HG03558 (cell line): Measurements from ENCODE around the gene NKAPL.
"Not testable (repeated sequence)": the region's sequence is repeated elsewhere in the genome, so short reads cannot be mapped to it uniquely, and the experiment has no call there.

Source experiments
- ATAC-seq: cut with Tn5 transposase; IDR thresholded peaks from one replicate; pipeline ENCODE4 v1.9.1; 2021; ENCODE audit warnings: moderate number of reproducible peaks; ENCODE audit not compliant: unreplicated experiment; ENCODE audit errors: extremely low read depth

Gene NKAPL

DNA sequence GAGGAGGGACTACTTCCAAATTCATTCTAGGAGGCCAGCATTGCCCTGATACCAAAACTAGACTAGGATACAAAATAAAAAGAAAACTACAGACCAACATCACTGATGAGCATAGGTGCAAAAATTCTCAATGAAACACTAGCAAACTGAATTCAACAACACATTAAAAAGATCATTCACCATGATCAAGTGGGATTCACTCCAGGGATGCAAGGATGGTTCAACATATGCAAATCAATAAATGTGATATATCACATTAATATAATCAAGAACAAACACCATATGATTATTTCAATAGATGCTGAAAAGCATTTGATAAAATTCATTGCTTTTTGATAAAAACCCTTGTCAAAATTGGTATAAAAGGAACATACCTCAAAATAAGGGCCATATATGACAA lies 32.5 kb downstream of the NKAPL start:
- no peak for ATAC-seq

- ATAC-seq, result no peak
Measured at GRCh38 chr6:28295326-28295725, 36.2 kb downstream of the NKAPL start.

DNA sequence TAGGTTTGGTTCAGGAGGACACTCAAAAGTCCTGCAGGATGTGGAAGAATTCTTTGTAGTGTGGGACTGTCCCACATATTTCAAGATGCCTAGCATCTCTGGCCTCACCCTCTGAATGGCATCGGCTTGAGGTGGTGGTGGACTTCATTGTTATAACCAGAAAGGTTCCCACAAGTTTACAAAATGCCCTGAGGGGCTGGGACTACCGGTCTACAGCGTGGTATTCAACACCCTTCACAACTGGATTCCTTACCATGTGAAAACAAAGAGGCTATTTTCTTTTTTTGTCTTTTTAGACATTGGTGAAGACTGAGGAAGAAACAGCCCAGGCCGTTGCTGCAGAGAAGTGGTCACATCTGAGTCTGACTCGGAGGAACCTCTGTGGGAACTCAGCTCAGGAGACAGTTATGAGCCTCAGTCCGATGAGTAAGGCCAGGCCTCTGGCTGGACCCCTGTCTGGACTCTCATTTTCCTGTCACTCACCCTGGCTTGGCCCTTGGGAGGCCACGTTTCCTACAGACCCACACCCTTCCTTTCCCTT lies 37.5 kb downstream of the NKAPL start:
- ATAC-seq, result no peak

DNA sequence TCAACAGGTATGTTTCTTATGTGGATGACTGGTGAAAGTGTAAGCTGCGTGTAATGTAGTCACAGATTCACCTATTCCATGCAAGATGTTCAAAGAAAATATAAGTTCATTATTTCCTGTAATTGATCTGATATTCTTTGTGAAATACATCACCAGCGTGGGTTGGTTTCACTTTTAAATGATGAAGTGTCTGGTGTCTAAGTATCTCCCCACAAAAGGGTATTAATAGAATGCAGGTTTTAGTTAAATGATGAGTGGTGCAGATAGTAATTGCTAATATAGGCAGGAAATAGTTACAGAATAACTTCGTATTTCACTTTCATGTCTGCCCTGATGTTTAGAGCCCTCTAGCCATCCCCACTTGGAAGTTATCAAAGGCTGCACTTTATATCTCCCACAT lies 44.5 kb downstream of the NKAPL start:
- no peak for ATAC-seq

DNA sequence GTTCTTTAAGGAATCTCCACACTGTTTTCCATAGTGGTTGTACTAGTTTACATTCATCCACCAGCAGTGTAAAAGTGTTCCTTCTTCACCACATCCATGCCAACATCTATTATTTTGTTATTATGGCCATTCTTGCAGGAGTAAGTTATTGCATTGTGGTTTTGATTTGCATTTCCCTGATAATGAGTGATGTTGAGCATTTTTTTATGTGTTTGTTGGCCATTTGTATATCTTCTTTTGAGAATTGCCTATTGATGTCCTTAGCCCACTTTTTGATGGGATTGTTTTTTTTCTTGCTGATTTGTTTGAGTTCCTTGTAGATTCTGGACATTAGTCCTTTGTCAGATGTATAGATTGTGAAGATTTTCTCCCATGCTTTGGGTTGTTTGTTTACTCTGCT lies 47.3 kb downstream of the NKAPL start:
- ATAC-seq, result not testable (repeated sequence)
